Lung microvascular endothelial cell (primary cell): Measurements from ENCODE around the gene DCAF16. TPM values are rescaled to one million over a fixed set of nuclear protein-coding genes. Genes with fewer than 3 reads are reported as not detected.
"Not testable (repeated sequence)": the region's sequence is repeated elsewhere in the genome, so short reads cannot be mapped to it uniquely, and the experiment has no call there.

Experiments
- DNase-seq, 2 donors: peaks; one replicate each; pipeline versions ENCODE4 v3.0.0 to v3.0.0-alpha.2; 2010; ENCODE audit warnings: low read depth in 2 of 2
- total RNA-seq: library from RNA; depleted of rRNA; stranded (reverse); fragments of >200 nt; gene quantifications from 2 replicates; pipeline ENCODE4 v1.2.1, GENCODE V29; 2014

Gene DCAF16
- 13.3 and 19.0 TPM in 2 replicates for total RNA-seq

GRCh38 chr4:17810260-17811077 is at the start of gene DCAF16, which contains the start of gene NCAPG:
TSS of gene DCAF16 (minus strand) at chr4:17810757. CDS start at chr4:17804141, 6,616 bp downstream.
TSS of gene NCAPG (plus strand) at chr4:17810979. CDS start at chr4:17811078, 99 bp downstream.
- DNase-seq: peak; percentile 100

- no peak for DNase-seq
Observed at GRCh38 chr4:17859793-17860406, 49.3 kb upstream of the DCAF16 start.

- no peak for DNase-seq
Observed at GRCh38 chr4:17854036-17854435, 43.5 kb upstream of the DCAF16 start.

DNA sequence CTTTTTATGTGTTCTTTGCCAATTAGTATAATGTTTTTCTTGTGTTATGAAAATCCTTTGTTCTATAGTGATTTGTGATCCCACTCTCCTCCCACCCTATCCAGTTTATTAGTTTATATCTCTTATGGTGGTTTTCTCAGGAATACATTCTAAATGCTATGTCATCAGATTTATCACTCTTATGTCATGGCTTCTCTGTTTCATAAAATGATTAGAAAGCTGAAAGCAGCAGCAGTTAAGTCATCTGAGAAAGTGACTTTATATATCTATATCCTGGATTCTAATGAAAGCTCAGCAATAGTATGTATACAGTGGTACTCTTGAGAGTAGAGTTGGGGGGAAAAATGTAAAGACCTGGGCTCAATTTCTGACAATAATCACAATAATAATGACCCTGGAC is 41.4 kb upstream of the DCAF16 start:
- DNase-seq: no peak

- not testable (repeated sequence) for DNase-seq
Observed at GRCh38 chr4:17850295-17850694, 39.7 kb upstream of the DCAF16 start.

- DNase-seq: no peak
Observed at GRCh38 chr4:17846266-17846665, 35.7 kb upstream of the DCAF16 start.

DNA sequence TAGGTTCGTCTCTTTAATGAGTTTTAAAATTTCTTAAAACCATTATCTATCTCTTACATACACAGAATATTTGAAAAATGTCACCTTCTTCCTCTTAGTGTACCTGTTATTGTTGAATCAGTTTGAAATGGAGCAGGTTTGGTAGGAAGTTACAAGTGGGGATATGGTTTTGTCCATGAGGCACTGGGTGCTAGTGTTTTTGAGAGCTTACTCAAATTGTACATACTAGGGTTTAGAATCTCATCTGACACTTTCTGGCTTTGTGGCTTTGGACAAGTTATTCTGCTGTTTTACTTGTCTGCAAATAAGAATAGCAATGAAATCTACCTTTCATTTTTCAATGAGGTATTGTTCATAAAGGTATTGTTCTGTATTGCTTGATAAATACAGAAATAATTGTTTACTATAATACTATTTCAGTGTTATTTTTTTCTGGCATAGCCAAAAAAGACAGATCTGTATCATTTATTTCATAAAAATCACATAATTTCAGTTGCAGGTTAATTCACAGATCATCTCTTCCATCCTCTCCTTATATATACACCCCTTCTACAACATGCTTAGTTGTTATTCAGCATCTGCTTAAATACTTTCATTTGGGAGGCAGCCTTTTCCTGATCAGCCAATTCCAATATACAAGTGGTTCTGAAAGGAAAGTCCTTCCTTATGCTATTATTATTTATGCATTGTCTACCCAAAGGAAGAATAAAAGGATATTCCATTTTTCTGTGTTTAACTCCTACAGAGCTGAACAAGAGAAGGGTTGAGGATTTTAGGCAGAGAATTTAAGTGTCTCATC is 13.5 kb upstream of the DCAF16 start:
- DNase-seq: peak in 1 of 2 donors; percentile 3

GRCh38 chr4:17817027-17817426 is 6.5 kb upstream of the DCAF16 start:
- DNase-seq: peak; percentile 66 to 71

- DNase-seq: no peak
Observed at GRCh38 chr4:17816142-17816541, 5.6 kb upstream of the DCAF16 start.

DNA sequence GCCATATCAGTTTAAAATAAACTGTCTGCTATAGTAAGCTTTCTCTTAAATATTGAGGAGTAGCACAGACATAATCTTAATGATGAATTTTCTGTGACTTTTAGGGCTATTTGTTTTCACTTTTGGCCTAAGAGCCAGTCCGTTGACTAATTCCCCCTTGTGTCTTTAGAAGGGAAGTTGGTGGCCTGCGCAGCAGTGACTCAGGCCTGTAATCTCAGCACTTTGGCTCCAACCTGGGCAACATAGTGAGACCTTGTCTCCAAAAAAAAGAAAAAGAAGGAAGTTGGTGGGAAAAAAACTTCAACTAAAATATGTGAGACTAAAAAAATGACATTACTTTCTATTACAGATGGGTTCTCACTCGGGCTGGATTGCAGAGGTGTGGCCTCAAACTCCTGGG is 3.6 kb upstream of the DCAF16 start:
- peak; percentile 55 to 77 for DNase-seq

DNA sequence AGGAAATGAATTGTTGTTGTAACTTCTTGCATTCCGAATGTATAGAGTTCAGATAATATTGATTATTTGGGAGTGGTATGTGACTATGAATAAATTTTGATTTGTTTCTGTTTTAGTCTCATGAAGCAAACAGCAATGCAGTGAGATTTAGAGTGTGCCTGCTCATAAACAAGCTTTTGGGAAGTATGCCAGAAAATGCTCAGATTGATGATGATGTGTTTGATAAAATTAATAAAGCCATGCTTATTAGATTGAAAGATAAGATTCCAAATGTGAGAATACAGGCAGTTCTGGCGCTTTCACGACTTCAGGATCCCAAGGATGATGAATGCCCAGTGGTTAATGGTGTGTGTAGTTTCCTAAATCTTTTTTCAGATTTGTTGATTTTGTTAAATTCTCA is 2.2 kb upstream of the DCAF16 start:
- DNase-seq: peak; percentile 37

- DNase-seq: no peak
Observed at GRCh38 chr4:17812125-17812524, 1.6 kb upstream of the DCAF16 start.

GRCh38 chr4:17811078-17811603 is 584 bp upstream of the DCAF16 start:
- DNase-seq: no peak

GRCh38 chr4:17809667-17810066 is 890 bp downstream of the DCAF16 start:
- no peak for DNase-seq

- no peak for DNase-seq
Observed at GRCh38 chr4:17807446-17807845, 3.1 kb downstream of the DCAF16 start.

- no peak for DNase-seq
Observed at GRCh38 chr4:17805580-17806155, 4.9 kb downstream of the DCAF16 start.

DNA sequence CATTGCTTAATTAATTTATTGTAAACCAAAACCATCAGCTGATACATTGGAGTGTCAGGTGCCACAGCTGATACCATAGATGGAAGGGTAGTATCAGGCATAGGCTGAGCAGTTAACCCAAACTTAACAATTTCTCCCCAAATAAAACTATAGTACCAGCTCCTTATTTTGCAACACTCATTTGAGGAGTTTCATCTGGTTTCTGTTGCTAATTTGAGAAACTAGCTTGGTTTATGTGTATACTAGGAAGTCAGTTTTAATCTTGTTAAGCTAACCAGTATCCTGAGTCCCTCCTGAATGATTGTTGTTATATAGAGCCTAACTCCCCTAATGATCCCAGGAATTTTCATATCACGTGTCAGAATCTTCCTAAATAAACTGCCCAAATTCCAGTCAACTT is 12.7 kb downstream of the DCAF16 start:
- no peak for DNase-seq

DNA sequence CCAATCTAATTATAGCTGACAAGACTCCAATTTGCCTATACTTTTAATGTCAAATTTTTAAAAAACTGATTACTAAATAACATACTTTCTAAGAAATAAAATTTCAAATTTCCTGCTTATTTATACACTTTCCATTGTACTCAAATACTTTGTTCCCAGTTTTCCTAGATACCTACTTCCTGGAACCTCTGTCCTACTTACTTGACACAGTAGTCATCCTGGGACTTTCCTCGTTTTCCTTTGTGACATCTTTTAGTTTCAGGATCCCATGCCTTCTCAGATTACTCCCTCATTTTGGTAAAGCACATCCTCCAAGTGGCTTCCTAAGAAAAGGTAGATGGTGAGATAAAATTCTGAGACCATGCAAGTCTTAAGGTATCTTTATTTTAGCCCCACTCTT is 15.8 kb downstream of the DCAF16 start:
- no peak for DNase-seq

DNA sequence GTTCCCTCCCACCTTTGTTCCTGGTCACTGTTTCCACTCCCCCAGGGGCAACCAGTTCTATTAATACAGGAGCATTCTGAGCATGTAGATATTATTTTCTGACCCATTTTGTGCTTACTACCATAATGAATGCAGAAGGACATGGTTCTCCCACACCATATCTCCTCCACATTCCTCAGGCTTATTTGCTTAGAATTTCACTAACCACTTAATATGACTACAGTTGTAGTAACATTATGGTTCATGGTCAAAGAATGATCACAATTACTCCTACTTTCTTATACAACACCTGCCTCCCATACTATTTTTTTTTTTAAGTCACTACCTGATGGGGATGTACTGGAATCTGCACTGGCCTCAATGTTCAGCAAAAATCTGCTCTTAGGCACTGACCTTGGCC is 21.6 kb downstream of the DCAF16 start:
- no peak for DNase-seq

DNA sequence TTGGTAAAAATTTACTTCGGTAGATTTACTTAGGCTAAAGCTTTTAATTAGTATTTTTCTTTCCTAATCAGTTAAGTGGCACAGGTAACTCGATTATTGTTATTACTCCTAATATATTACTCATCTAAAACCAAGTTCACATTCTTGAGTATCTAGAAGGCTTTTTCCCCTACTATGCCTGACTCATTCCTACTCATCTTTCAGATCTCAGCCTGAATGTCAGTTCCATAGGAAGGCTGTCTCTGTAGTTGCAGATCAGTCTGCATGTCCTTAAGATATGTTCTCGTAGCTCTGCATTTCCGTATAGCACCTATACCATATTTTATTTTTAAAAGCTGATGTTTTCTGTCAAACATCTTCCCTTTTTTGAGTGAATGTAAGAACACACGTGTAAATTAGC is 23.2 kb downstream of the DCAF16 start:
- no peak for DNase-seq

GRCh38 chr4:17786567-17786966 is 24.0 kb downstream of the DCAF16 start:
- no peak for DNase-seq

GRCh38 chr4:17785858-17786257 is 24.7 kb downstream of the DCAF16 start:
- DNase-seq: no peak
